COLO829 (cell line): ENCODE data around the gene PEF1.

Experiments
- DNase-seq: peaks from one replicate; pipeline ENCODE4 v3.0.0; 2012; ENCODE audit warnings: low spot score

The PEF1 gene

GRCh38 chr1:31671147-31671546 lies 26.5 kb upstream of the PEF1 start:
- DNase-seq, result no peak

GRCh38 chr1:31670593-31670964 lies 25.9 kb upstream of the PEF1 start:
- DNase-seq, result no peak

GRCh38 chr1:31669786-31670592 lies 25.3 kb upstream of the PEF1 start:
- DNase-seq, result no peak

- no peak for DNase-seq
Observed at GRCh38 chr1:31669433-31669785, 24.7 kb upstream of the PEF1 start.

GRCh38 chr1:31668303-31668883 lies 23.7 kb upstream of the PEF1 start:
- no peak for DNase-seq

GRCh38 chr1:31667065-31667785 lies 22.5 kb upstream of the PEF1 start:
- DNase-seq, result no peak

GRCh38 chr1:31666263-31666963 lies 21.7 kb upstream of the PEF1 start:
- DNase-seq, result no peak

GRCh38 chr1:31665234-31665878 lies 20.7 kb upstream of the PEF1 start:
- no peak for DNase-seq

- no peak for DNase-seq
Observed at GRCh38 chr1:31664528-31664927, 19.9 kb upstream of the PEF1 start.

- peak; percentile 62 for DNase-seq
Observed at GRCh38 chr1:31663622-31664452, 19.2 kb upstream of the PEF1 start.

- no peak for DNase-seq
Observed at GRCh38 chr1:31662463-31662862, 17.8 kb upstream of the PEF1 start.

GRCh38 chr1:31661856-31662255 lies 17.2 kb upstream of the PEF1 start:
- no peak for DNase-seq

GRCh38 chr1:31660871-31661455 lies 16.3 kb upstream of the PEF1 start:
- no peak for DNase-seq

- DNase-seq, result no peak
Observed at GRCh38 chr1:31659889-31660288, 15.2 kb upstream of the PEF1 start.

GRCh38 chr1:31658721-31659120 lies 14.0 kb upstream of the PEF1 start:
- DNase-seq, result no peak

GRCh38 chr1:31657972-31658510 lies 13.4 kb upstream of the PEF1 start:
- no peak for DNase-seq

GRCh38 chr1:31657020-31657804 lies 12.5 kb upstream of the PEF1 start:
- no peak for DNase-seq

GRCh38 chr1:31655756-31656155 lies 11.1 kb upstream of the PEF1 start:
- no peak for DNase-seq

GRCh38 chr1:31655104-31655503 lies 10.4 kb upstream of the PEF1 start:
- DNase-seq, result no peak

- no peak for DNase-seq
Observed at GRCh38 chr1:31654474-31654776, 9.7 kb upstream of the PEF1 start.
